Measurements from ENCODE around the gene CLEC20A.

CLEC20A gene

GRCh38 chr1:178434899-178435435, 61.8 kb downstream of the CLEC20A start:
- Histone ChIP-seq H3K9me3 (ENCODE audit: control insufficient read depth, insufficient read depth, low read depth, low read length) (no peaks in the 10 kb centered on the region), H3K4me1 (ENCODE audit: control insufficient read depth, insufficient read depth, low read length) (no peaks in the 10 kb centered on the region), H3K27ac (ENCODE audit: extremely low read depth, low read depth, low read length) (no peak overlapping the region), H3K36me3 (ENCODE audit: control insufficient read depth in 2 of 2, insufficient read depth in 1 of 2, low read length in 2 of 2) (no peaks in the 10 kb centered on the region), H3K4me3 (ENCODE audit: low read depth, low read length) (no peak overlapping the region)
- TF ChIP-seq ZNF302 (tag by site-specific recombination; IDR thresholded peaks at IDR 0.05; ENCODE audit: low read depth) (no peak), ZNF488 (tag by site-specific recombination; IDR thresholded peaks at IDR 0.05) (no peak), ZNF701 (tag by site-specific recombination; IDR thresholded peaks at IDR 0.05) (no peak), FEZF1 (tag by site-specific recombination; IDR thresholded peaks at IDR 0.05) (no peak), ZNF416 (tag by site-specific recombination; IDR thresholded peaks at IDR 0.05) (no peak), ZNF423 (tag by site-specific recombination; IDR thresholded peaks at IDR 0.05) (no peak), ZSCAN18 (tag by site-specific recombination; IDR thresholded peaks at IDR 0.05) (no peak), PRDM2 (tag by site-specific recombination; IDR thresholded peaks at IDR 0.05; ENCODE audit: borderline replicate concordance) (no peak), YY1 (tag by site-specific recombination; IDR thresholded peaks at IDR 0.05) (no peak), ZSCAN30 (tag by site-specific recombination; IDR thresholded peaks at IDR 0.05) (no peak), OVOL3 (tag by site-specific recombination; IDR thresholded peaks at IDR 0.05) (no peak), KLF7 (tag by site-specific recombination; IDR thresholded peaks at IDR 0.05; ENCODE audit: borderline replicate concordance) (no peak), BCL6B (tag by site-specific recombination; IDR thresholded peaks at IDR 0.05) (no peak)
- TF ChIP-seq, protein P1, sequence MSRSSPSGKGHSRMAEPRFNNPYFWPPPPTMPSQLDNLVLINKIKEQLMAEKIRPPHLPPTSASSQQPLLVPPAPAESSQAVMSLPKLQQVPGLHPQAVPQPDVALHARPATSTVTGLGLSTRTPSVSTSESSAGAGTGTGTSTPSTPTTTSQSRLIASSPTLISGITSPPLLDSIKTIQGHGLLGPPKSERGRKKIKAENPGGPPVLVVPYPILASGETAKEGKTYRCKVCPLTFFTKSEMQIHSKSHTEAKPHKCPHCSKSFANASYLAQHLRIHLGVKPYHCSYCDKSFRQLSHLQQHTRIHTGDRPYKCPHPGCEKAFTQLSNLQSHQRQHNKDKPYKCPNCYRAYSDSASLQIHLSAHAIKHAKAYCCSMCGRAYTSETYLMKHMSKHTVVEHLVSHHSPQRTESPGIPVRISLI (tag by site-specific recombination; IDR thresholded peaks at IDR 0.05): no peak
- TF ChIP-seq, protein P2, sequence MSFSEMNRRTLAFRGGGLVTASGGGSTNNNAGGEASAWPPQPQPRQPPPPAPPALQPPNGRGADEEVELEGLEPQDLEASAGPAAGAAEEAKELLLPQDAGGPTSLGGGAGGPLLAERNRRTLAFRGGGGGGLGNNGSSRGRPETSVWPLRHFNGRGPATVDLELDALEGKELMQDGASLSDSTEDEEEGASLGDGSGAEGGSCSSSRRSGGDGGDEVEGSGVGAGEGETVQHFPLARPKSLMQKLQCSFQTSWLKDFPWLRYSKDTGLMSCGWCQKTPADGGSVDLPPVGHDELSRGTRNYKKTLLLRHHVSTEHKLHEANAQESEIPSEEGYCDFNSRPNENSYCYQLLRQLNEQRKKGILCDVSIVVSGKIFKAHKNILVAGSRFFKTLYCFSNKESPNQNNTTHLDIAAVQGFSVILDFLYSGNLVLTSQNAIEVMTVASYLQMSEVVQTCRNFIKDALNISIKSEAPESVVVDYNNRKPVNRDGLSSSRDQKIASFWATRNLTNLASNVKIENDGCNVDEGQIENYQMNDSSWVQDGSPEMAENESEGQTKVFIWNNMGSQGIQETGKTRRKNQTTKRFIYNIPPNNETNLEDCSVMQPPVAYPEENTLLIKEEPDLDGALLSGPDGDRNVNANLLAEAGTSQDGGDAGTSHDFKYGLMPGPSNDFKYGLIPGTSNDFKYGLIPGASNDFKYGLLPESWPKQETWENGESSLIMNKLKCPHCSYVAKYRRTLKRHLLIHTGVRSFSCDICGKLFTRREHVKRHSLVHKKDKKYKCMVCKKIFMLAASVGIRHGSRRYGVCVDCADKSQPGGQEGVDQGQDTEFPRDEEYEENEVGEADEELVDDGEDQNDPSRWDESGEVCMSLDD (tag by site-specific recombination; IDR thresholded peaks at IDR 0.05): no peak
- POLR2A ChIA-PET: no interaction called here
- CTCF ChIA-PET: interaction anchor here (0.6 kb wide), 1 partner anchor 215 kb away, joined by 6 read pairs; no protein-coding TSS in a partner anchor
